GM18508 (cell line): ENCODE results near the gene CAPN7.
A peak's percentile ranks its signal among the peaks of the same experiment; 100 is the strongest.
"Not testable (repeated sequence)": the region's sequence is repeated elsewhere in the genome, so short reads cannot be mapped to it uniquely, and the experiment has no call there.

Experiments
- ATAC-seq: cut with Tn5 transposase; IDR thresholded peaks from one replicate; pipeline ENCODE4 v1.9.1; 2021; ENCODE audit warnings: moderate number of reproducible peaks; ENCODE audit not compliant: insufficient read depth, unreplicated experiment

Gene CAPN7

GRCh38 chr3:15205934-15206661 lies at the start of gene CAPN7:
Gene CAPN7, plus strand, starts transcription at chr3:15206246. Its CDS starts 250 bp downstream, at chr3:15206496.
- peak; percentile 57 for ATAC-seq

- no peak for ATAC-seq
Measured at GRCh38 chr3:15157441-15157840, 48.6 kb upstream of the CAPN7 start.

- ATAC-seq, result no peak
Measured at GRCh38 chr3:15159501-15160136, 46.4 kb upstream of the CAPN7 start.

- no peak for ATAC-seq
Measured at GRCh38 chr3:15160662-15161061, 45.4 kb upstream of the CAPN7 start.

GRCh38 chr3:15161133-15161532 lies 44.9 kb upstream of the CAPN7 start:
- ATAC-seq, result no peak

- ATAC-seq, result not testable (repeated sequence)
Measured at GRCh38 chr3:15163656-15164055, 42.4 kb upstream of the CAPN7 start.

- ATAC-seq, result no peak
Measured at GRCh38 chr3:15164340-15164739, 41.7 kb upstream of the CAPN7 start.

GRCh38 chr3:15165061-15165460 lies 41.0 kb upstream of the CAPN7 start:
- no peak for ATAC-seq

- ATAC-seq, result not testable (repeated sequence)
Measured at GRCh38 chr3:15166391-15166790, 39.7 kb upstream of the CAPN7 start.

- peak; percentile 53 for ATAC-seq
Measured at GRCh38 chr3:15171096-15171495, 35.0 kb upstream of the CAPN7 start.

GRCh38 chr3:15172806-15173205 lies 33.2 kb upstream of the CAPN7 start:
- ATAC-seq, result no peak

GRCh38 chr3:15174953-15175352 lies 31.1 kb upstream of the CAPN7 start:
- ATAC-seq, result no peak

GRCh38 chr3:15175605-15176004 lies 30.4 kb upstream of the CAPN7 start:
- no peak for ATAC-seq

GRCh38 chr3:15180042-15180611 lies 25.9 kb upstream of the CAPN7 start:
- ATAC-seq, result peak; percentile 74

GRCh38 chr3:15181511-15181910 lies 24.5 kb upstream of the CAPN7 start:
- ATAC-seq, result no peak

- no peak for ATAC-seq
Measured at GRCh38 chr3:15181963-15182362, 24.1 kb upstream of the CAPN7 start.

- no peak for ATAC-seq
Measured at GRCh38 chr3:15183011-15183410, 23.0 kb upstream of the CAPN7 start.

- ATAC-seq, result no peak
Measured at GRCh38 chr3:15185404-15185803, 20.6 kb upstream of the CAPN7 start.

GRCh38 chr3:15186101-15186476 lies 20.0 kb upstream of the CAPN7 start:
- ATAC-seq, result no peak

- ATAC-seq, result not testable (repeated sequence)
Measured at GRCh38 chr3:15186477-15187164, 19.4 kb upstream of the CAPN7 start.
